Endometrium (tissue), 2 donors: ENCODE data around the gene GRK3.
"Not testable (repeated sequence)": the region's sequence is repeated elsewhere in the genome, so short reads cannot be mapped to it uniquely, and the experiment has no call there.

ENCODE experiments used
- FAIRE-seq: peaks from 2 replicates; lab custom pipeline; 2012; peaks lifted over from hg19 to GRCh38; lab: Jason Lieb, UNC
- donor health status: control.
- donor health status: control.

GRK3 gene

DNA sequence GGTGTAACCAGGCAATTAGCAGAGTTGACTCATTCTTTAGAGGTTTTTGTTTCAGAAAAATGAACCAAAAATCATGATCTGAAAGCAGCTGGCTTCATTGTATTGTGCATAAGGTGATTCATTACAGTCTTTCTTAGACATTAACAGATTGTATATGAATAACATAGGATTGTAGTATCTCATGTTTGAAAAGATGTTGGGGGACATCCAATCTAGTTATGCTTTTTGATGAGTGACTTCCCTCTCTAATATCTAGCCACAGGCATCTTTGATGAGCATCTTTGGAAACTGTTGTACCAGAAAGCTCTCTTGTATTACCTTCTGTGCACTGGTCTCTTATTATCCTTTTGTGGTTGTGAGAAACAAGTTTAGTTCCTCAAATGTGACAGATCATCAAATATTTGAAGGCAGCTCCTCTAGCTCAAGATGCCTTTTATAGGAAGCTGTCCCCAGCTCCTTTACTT, 8.3 kb downstream of the GRK3 start:
- no peak for FAIRE-seq

DNA sequence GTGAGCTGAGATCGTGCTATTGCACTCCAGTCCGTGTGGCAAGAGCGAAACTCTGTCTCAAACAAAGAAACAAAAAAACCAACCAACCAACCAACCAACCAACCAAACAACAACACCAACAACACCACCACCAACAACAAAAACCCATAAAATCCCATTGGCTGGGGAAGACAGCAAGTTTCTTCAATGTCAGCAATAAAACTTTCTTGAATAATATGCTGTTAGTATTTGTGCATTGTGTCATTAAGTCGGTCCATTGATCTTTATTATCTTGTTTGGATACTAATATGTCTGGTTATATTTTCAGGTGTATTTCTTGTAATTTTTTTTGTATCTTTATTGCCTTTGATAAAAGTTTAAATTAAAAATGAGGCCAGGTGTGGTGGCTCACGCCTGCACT, 9.4 kb downstream of the GRK3 start:
- no peak for FAIRE-seq

DNA sequence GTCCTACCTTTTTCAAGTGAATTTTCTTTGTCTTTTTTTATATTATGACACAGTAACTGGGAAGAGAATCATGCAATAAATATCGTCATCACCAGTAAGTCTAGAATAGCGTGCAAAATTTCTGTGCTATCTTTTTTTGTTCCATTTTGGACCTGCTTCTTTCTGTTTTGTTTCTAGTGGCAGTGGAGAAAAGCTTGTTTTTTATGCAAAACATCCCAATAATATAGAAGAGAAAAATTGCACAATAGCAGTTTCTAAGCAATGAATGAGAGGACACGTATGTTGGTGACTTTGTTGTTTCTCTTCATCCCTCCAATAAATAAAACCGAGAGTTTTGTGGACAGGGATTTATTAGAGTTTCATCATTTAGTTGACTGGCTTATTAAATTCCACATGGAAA, 10.3 kb downstream of the GRK3 start:
- FAIRE-seq = no peak

GRCh38 chr22:25575674-25576392, 11.4 kb downstream of the GRK3 start:
- FAIRE-seq = not testable (repeated sequence)

GRCh38 chr22:25581452-25581851, 17.0 kb downstream of the GRK3 start:
- not testable (repeated sequence) for FAIRE-seq

GRCh38 chr22:25582946-25583345, 18.5 kb downstream of the GRK3 start:
- no peak for FAIRE-seq

- not testable (repeated sequence) for FAIRE-seq
Observed at GRCh38 chr22:25584993-25585392, 20.5 kb downstream of the GRK3 start.

- not testable (repeated sequence) for FAIRE-seq
Observed at GRCh38 chr22:25589664-25590063, 25.2 kb downstream of the GRK3 start.

- FAIRE-seq = not testable (repeated sequence)
Observed at GRCh38 chr22:25593323-25593722, 28.8 kb downstream of the GRK3 start.

DNA sequence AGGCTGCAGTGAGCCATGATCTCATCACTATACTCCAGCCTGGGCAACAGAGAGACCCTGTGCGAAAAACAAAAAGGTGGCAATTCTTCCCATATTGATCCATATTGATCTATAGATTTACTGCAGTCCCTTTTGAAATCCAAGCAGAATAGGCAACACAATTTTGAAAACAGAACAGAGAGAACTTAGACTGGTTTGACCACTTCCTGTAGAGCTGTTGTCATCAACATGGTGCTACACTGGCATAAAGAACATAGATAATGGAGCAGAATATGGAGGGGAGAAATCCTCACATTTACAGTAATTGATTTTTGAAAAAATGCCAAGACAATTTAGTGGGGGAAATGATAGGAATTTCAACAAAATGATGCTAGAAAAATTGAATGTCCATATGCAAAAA, 34.1 kb downstream of the GRK3 start:
- FAIRE-seq = no peak

- no peak for FAIRE-seq
Observed at GRCh38 chr22:25602445-25602844, 38.0 kb downstream of the GRK3 start.

- no peak for FAIRE-seq
Observed at GRCh38 chr22:25602916-25603315, 38.4 kb downstream of the GRK3 start.

GRCh38 chr22:25605146-25605545, 40.7 kb downstream of the GRK3 start:
- FAIRE-seq = not testable (repeated sequence)

GRCh38 chr22:25605565-25605964, 41.1 kb downstream of the GRK3 start:
- not testable (repeated sequence) for FAIRE-seq

GRCh38 chr22:25611284-25611683, 46.8 kb downstream of the GRK3 start:
- FAIRE-seq = peak; percentile 12

GRCh38 chr22:25613131-25613530, 48.7 kb downstream of the GRK3 start:
- not testable (repeated sequence) for FAIRE-seq

GRCh38 chr22:25613558-25613957, 49.1 kb downstream of the GRK3 start:
- not testable (repeated sequence) for FAIRE-seq

DNA sequence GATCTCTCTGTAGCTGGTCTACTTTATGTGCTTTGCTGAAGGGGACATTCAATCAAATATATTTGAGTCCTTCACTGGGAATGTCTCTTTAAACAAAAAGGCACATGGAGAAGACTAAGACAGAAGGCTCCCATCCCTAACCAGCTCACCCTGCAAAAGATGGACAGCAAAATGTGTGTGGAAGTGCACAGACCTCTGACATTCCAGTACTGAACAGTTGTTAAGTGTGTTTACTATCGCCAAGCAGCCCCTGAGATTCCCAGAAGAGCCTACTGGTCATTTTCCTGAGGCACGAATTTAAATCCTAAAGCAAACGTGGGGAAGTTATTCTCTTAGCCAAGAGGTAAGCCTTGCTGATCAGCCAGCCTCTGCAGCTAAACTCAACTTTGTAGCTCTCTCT, 50.3 kb downstream of the GRK3 start:
- FAIRE-seq = not testable (repeated sequence)

DNA sequence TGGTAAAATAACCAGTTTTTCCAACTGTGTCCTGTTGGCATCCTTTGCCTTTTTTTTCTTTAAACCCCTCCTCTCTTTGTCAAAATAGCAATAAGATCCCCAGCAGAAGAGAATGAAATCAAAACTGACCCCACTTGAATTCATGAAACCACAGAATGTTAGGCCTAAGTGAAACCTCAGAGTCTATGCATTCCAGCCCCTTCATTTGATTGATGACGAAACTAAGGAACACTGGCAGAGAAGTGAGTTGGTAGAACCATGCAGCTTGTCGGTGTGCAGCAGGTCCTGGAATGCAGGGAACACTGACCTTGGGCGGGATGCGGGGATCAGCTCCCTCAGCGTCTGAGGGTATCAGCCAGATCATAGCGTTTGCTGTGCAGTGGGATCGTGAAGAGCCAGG, 57.5 kb downstream of the GRK3 start:
- no peak for FAIRE-seq

DNA sequence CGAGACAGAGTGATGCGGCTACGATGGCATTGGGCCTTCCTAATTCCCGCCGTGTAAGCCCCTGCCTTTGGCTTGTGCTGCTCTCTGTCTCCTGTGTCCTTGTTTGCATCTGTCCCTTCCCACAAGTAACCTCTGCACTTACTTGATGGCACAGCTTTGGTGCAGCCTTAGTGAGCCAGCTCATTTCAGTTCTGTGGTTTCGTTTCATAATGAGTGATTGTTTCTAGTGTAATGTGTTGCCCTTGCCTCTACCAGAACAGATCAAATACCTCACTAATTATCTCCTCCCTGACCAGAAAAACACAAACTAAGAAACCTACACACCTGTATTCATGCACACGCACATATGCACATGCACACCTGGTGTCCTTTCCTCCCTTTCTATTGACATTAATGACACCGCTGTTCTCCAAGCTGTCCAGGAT, 58.8 kb downstream of the GRK3 start:
- FAIRE-seq = no peak

DNA sequence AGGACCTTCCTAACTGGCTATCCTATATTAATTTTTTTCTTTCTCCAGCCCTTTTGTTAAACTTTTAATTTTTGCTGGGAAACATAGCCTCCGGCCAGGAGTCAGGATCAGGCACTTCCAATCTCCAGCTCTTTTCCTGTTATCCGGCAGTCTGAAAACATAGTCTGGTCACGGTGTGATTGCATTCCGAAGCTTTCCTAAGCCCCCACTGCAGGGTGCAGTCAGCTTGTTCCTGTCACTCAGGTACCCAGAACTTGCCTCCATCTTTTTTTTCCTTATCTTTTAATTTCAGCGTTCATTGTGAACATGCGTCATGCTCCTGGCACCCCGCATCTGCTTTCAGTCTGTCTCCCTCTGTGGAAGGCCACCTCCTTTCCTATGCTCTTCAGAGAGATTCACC, 59.4 kb downstream of the GRK3 start:
- FAIRE-seq = no peak

GRCh38 chr22:25624476-25624875, 60.0 kb downstream of the GRK3 start:
- FAIRE-seq = no peak

GRCh38 chr22:25625747-25626623, 61.5 kb downstream of the GRK3 start:
- FAIRE-seq = not testable (repeated sequence)
